Thyroid gland (tissue), 4 donors: ENCODE measurements around the gene CEP43.

Experiments used
- POLR2A ChIP-seq, 2 donors: fragments of 450-650 bp; IDR thresholded peaks; one replicate each; pipeline ENCODE4 v1.6.1; 2017; ENCODE audit warnings: antibody characterized with exemption in 2 of 2, mild to moderate bottlenecking in 2 of 2, moderate library complexity in 1 of 2
- TF ChIP-seq, protein P1 (sequence below), 6 experiments: fragments of 200-600 bp in 3 of 6; fragments of 450-650 bp in 3 of 6; sonication (generic) in 3 of 6; IDR thresholded peaks; one replicate each; pipeline ENCODE4 v1.5.1; 2016 to 2019; ENCODE audit warnings: antibody characterized with exemption in 6 of 6, mild to moderate bottlenecking in 2 of 6, inconsistent platforms in 1 of 6, moderate library complexity in 1 of 6

DNA sequence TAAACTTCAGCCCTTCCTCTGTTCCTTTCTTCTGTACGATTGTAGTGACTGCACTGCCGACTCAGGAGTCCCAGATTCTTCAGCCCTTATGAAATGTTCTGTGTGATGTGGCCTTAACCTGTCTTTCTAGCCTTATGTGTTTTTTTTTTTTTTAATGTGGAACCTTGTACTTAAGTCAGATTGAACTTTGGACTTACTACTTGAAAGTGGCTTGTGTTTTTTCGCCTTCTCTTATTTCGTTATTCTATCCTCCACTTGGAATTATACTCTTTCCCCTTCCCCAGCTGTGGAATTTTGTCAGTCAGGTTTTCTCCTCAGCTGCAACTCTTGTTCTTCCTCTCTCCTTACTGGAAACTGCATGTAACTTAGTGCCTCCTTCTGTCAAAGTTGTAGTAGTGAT lies 8.8 kb downstream of the CEP43 start:
- TF ChIP-seq, protein P1, sequence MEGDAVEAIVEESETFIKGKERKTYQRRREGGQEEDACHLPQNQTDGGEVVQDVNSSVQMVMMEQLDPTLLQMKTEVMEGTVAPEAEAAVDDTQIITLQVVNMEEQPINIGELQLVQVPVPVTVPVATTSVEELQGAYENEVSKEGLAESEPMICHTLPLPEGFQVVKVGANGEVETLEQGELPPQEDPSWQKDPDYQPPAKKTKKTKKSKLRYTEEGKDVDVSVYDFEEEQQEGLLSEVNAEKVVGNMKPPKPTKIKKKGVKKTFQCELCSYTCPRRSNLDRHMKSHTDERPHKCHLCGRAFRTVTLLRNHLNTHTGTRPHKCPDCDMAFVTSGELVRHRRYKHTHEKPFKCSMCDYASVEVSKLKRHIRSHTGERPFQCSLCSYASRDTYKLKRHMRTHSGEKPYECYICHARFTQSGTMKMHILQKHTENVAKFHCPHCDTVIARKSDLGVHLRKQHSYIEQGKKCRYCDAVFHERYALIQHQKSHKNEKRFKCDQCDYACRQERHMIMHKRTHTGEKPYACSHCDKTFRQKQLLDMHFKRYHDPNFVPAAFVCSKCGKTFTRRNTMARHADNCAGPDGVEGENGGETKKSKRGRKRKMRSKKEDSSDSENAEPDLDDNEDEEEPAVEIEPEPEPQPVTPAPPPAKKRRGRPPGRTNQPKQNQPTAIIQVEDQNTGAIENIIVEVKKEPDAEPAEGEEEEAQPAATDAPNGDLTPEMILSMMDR (IDR thresholded peaks at IDR 0.05): no peak
- TF ChIP-seq POLR2A (IDR thresholded peaks at IDR 0.05): no peak
